Fibroblast of villous mesenchyme (primary cell): Measurements from ENCODE around the gene AMOTL1. TPM values are rescaled to one million over a fixed set of nuclear protein-coding genes. Genes with fewer than 3 reads are reported as not detected.

Source experiments
- DNase-seq: peaks from one replicate; pipeline ENCODE4 v3.0.0-alpha.2; 2010; ENCODE audit warnings: low read depth
- H3K4me3 ChIP-seq: 2 replicates; pipeline ENCODE4 v1.5.1; 2011; ENCODE audit warnings: low read depth, mild to moderate bottlenecking, low read length
- CTCF ChIP-seq: IDR thresholded peaks from 2 replicates; pipeline ENCODE4 v1.5.1; 2012; ENCODE audit warnings: low read depth, mild to moderate bottlenecking, low read length; ENCODE audit not compliant: insufficient read depth
- total RNA-seq: library from RNA; depleted of rRNA; stranded (reverse); fragments of >200 nt; gene quantifications from 2 replicates; pipeline ENCODE4 v1.2.3, GENCODE V29; 2012

The AMOTL1 gene
- total RNA-seq, 1 donor, result 25.9 TPM

- H3K4me3 ChIP-seq, result no peak overlapping the region
- peak; percentile 54 for DNase-seq
- no peak for TF ChIP-seq CTCF
Measured at GRCh38 chr11:94924612-94925011, 156.5 kb downstream of the AMOTL1 start.

GRCh38 chr11:94925422-94926270, 157.5 kb downstream of the AMOTL1 start:
- no peak overlapping the region for H3K4me3 ChIP-seq
- peak; percentile 54 for DNase-seq
- no peak for TF ChIP-seq CTCF

GRCh38 chr11:94926271-94926625, 158.1 kb downstream of the AMOTL1 start:
- no peak for DNase-seq
- no peak overlapping the region for H3K4me3 ChIP-seq
- TF ChIP-seq CTCF, result no peak

Other genes with a start within 250 kb of the AMOTL1 start
- gene FUT4, start 224.4 kb upstream of the AMOTL1 start, total RNA-seq, result 4.3 and 4.5 TPM in 2 replicates
- 0.64 and 0.86 TPM in 2 replicates for gene PIWIL4, start 201.0 kb upstream of the AMOTL1 start, total RNA-seq
- gene CWC15, start 205.2 kb downstream of the AMOTL1 start, total RNA-seq, result 30.6 and 35.0 TPM in 2 replicates
- 0.97 and 1.3 TPM in 2 replicates for gene KDM4D, start 205.4 kb downstream of the AMOTL1 start, total RNA-seq